HG02970 (cell line): ENCODE data around the gene PPP1R36.
"Not testable (repeated sequence)": the region's sequence is repeated elsewhere in the genome, so short reads cannot be mapped to it uniquely, and the experiment has no call there.

Source experiments
- ATAC-seq: cut with Tn5 transposase; IDR thresholded peaks from one replicate; pipeline ENCODE4 v1.9.1; 2021; ENCODE audit warnings: mild to moderate bottlenecking, moderate library complexity, moderate number of reproducible peaks; ENCODE audit not compliant: unreplicated experiment, low FRiP score

The PPP1R36 gene

DNA sequence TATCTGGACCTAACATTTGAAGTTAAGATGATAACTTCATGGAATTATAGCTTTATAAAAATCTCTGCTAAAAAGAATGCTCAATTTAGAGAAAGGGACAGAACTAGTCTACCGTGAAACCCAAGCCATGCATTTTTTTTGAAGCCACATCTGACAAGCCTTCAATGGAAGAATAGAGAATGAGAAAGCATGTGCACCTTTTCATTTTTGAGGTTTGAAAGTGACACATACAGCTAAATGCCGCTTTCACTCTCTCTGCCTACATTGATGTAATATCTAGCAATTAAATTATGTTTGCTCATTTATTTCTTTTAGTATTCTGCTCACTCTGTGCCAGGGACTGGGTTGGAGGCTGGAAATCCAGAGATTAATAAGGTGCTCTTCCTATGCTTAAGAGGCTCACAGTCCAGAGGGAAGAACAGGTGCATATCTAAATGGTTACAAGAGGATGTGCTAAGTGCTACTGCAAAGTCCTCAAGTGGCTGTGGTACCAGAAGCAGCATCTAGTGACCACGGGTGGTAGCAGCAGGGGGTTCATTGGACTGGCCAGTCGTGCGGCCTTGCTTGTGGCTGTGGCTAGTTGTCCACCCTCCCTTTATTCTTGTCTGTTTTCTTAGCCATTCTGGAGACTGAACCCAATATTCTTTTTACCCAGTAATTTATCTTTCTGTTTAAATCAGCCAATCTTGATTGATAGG lies 60.4 kb downstream of the PPP1R36 start:
- no peak for ATAC-seq

DNA sequence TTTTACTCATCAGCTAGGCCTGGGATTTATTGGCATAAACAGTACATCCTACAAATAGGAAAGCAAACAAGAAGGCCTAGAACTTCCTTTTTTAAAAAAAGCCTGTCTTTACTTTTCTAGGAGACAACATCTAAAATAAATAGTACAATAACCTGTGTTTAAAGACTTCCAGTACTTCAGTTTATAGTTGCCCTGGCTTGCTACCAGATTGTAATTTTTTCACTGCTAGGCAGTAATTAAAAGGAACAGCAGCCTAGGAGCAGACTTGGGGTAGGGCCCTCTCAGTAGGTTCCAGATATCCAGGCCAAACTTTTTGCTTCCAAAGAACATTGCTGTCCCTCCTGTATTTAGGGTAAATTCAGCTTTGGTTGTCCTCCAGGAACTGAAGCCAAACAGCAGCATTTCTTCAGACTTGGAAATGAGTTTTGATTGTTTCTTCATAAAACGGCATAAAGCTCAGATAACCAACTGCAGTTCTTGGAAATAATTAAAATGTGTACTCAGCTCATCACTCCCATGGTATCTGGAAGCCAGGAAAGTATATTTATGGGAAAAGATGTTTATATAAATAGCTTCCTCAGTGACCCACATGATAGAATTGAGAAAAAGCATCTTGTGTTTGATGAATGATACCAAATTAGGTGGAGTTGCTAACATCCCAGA lies 61.7 kb downstream of the PPP1R36 start:
- no peak for ATAC-seq

DNA sequence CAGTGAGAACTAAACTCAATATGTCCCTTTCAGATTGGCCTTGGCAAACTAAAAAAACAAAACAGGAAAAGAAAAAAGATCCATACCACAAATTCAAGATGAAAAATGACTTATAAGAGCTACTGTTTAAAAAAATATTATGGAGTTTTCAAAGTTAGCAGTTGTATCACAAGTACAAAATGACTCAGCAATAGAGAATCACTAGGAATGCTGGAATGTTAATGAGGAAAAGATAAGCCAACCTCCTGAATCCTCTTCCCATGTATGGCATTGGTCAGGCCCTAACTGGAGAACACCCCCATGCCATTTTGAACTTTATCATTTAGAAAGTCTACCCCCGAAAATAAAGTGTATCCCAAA lies 62.2 kb downstream of the PPP1R36 start:
- ATAC-seq, result no peak

DNA sequence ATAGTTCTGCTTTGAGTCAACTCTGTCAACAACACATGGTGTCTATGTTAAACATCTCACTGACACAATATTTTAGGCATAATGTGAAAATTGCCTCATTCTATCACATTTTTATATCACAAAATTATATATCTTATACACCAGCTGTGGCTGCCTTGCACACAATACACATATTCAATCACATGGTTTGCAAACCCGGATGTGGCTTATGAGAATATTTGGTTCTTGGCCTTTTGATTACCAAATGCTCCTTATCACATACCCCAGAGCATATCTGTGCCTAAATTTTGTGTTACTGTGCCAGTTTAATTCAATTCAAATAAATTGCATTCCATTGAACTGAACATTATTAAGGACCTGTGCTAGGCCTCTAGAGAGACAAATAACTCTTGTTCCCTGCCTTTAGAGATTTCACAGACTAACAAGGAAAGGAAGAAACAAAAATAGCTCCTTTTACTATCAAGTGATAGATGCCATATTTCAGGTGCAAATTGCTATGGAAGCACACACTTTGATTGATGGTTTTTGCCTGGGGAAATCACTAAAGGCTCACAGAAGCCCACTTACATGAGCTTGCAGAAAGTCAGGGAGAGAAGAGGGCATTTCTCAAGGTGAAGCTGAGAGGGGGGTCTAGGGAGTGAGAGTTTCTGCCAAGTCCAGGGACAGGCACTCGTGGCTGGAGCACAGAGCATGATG lies 63.4 kb downstream of the PPP1R36 start:
- no peak for ATAC-seq

DNA sequence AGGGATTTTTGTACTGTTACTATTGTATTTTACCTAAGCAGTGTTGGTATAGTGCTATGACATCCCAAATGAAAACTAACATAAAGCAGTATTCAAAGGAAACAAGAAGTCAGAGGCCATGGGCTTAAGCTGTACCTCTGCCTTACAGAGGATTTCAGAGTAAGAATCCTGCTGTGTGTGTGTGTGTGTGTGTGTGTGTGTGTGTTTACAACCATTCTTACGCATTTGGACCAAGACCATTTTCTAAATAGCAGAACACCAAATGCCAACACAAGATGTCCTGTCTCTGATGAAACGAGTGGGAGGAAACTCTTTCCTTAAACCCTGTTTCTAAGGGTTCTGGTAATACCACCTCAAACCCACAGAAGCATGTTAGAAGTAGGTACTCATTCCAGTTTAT lies 64.4 kb downstream of the PPP1R36 start:
- ATAC-seq, result no peak

DNA sequence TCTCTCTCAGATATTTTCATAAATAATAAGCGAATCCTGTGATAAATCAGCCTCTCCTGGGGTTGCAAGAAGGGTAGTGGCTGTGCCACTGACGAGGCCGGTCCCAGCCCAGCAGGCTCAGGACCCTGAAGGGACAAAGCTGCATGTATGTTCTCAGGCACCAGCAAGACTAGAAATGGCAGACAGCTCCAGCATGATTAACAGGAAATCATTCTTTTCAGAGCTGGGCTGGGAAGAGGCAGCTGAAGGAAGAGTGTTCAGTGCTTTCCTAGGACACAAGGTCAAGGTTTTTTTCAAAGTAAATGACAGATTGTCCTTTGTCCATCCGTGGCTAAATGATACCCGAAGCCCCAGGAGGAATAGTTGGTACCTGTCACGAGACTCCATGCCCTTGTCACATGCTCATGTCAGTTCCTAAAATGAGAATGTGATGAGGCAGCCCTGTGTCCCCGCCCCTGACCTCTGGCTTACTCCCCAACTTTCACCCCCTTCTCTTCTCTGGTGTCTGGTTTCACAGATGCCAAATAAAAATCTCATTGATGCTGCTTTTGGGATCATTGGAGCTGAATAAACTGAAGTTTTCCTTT lies 65.1 kb downstream of the PPP1R36 start:
- ATAC-seq, result no peak

DNA sequence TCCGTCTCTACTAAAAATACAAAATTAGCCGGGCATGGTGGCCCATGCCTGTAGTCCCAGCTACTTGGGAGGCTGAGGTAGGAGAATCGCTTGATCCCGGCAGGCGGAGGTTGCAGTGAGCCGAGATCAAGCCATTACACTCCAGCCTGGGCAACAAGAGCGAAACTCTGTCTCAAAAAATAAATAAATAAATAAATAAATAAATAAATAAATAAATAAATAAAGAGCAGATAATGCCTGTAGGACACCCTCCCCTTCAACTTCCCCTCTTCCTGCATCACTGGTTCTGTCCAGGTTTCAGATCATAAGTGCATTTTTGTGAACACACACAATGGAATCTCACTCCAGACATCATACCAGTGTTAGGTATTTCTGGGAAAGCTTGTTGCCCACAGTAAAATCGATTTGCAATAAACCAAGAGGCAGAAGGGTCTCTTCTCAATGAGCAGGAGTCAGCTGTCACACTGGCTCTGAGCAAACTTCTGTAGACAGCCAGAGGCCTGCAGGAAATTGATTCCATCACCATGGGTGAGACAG lies 68.2 kb downstream of the PPP1R36 start:
- ATAC-seq, result not testable (repeated sequence)

DNA sequence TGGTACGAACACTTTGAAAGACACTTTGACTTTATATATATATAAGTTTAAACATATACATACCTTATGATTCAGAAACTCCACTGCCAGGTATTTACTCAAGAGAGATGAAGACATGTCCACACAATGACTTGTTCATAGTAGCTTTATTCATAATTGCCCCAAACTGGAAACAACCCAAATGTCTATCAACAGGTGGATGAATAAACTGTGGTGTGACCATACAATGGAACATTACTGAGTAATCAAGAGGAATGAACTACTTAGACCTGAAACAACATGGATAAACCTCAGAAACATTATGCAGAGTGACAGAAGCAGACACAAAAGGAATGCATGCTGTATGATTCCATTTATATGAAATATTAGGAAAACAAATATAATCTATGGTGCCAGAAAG lies 71.1 kb downstream of the PPP1R36 start:
- ATAC-seq, result no peak

DNA sequence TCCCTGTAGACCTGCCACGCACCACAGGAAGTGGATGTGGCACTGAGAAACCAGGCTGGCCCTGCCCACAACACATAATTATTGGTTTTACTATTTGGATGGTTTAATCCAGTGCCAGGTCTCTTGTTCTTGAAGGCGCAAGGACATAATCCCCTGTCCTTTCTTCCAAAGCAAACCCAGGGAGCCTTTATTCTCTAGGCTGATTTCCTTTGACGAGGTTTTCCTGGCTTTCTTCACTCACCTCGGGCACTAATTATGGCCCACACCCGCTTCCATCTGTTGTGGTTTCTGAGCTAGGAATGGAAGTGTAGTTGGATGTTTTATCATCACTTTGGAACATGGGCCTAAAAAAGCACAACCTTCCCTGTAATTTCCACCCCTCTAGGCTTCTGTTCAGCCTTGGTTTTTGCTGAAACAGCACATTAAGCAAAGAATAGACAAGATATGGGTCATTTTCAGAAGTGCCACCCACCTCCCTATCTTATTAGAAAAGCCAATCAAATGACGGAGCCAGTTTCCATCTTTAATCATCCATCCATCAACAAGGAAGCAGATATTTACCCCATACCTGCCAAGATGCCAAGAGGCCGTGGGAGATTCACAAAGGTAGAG lies 73.9 kb downstream of the PPP1R36 start:
- ATAC-seq, result no peak

DNA sequence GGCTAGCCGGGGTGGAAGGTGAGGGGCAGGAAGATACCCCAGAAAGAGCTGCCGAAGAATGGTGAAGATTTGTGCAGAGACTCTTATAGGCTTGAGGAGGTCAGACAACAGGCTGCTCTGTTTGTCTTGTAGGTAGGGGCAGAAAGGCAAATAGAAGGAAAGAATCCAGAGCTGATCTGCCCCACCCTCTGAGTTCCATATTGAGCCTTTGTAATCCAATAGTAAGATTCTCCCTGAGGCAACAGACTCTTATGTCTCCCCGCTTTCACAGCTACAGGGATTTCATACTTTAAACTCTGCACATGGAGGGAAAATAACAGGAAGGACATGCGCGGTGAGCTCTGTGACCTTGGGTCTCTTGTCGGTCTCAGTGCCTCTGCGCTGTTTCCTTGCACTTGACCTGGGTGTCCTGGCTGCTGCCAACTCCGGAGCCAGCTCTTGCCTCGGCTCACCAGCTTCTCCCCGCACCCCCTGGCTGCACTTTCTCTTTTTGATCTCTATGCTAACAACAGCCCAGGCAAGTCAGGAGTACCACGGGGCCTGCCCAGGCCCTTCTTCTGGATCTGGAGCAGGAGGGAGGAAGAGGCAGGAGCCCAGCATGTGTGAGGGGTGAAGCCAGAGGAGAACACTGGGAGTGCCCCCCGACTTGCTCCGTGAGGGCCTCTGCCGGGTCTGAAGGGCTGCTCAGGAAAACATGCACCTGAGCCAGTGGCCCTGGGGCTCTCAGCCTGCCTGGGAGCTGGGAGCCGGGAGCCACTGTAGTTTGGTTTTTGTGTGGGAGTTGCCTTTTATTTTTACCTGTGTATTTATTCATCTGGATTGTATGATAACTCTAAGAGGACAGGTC lies 75.8 kb downstream of the PPP1R36 start:
- ATAC-seq, result no peak

DNA sequence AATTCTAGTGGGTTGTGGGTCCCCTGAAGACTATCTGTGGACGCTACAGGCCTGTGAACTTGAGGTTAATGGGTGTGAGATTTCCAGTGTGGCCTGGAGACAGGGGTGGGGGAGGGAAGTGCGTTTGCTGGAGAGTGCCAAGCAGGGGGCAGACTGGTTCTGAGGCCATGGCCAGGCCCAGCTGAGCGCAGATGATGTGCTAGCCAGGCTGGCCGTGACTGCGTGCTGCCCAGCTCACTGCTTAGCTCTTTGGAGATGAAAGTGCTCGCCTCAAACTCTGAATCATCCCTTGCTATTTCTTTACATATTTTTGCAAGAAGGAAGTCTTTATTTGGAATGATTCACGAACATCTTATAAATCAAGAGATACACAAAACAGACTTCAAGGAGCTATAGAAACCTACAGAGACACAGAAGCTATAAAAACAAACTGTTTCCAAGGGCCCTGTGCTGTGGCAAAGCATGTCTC lies 79.2 kb downstream of the PPP1R36 start:
- no peak for ATAC-seq

DNA sequence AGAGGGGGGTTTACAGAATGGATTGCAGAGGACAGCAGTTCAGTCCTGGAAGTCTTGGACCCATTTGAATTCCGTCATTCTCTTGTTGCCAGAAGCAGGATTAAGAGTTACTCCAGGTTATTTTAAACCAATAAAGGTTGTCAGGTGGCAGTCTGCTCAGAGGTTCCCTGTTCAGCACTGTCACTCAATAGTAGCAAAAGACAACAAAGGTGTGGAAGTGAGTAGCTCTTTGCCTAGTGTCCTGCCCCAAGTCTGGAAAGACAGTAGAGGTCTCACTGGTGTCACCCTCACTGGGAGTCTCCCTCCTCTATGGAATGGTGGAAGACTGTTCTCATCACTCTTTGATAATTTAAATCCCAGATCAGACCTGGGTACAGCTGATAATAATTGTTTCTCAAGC lies 81.0 kb downstream of the PPP1R36 start:
- no peak for ATAC-seq

DNA sequence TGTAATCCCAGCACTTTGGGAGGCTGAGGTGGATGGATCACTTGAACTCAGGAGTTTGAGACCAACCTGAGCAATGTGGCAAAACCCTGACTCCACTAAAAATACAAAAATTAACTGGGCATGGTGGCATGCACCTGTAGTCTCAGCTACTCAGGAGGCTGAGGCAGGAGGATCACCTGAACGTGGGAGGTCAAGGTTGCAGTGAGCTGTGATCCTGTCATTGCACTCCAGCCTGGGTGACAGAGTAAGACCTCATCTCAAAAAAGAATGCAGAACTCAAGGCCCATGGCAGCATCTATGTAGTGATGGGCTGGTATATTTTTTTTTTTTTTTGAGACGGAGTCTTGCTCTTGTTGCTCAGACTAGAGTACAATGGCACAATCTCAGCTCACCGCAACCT lies 81.5 kb downstream of the PPP1R36 start:
- ATAC-seq, result not testable (repeated sequence)

DNA sequence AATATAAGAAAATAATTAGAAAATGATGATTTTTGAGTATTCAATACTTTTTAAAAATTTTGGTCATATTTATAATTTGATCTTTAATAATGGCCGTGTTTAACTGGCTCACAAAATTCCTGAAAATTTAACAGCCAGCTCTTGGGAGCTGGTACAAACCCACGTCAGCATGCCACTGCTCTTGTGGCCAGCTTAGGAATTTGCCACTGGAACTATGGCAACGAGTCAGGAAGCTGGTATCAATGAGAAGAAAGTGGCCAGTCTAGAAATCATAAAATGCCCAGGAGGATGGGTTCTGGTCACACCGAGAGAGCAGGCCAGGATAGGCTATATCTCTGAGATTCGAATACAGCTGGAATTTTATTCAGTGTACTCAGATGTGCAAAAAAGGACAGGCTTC lies 82.3 kb downstream of the PPP1R36 start:
- ATAC-seq, result no peak

DNA sequence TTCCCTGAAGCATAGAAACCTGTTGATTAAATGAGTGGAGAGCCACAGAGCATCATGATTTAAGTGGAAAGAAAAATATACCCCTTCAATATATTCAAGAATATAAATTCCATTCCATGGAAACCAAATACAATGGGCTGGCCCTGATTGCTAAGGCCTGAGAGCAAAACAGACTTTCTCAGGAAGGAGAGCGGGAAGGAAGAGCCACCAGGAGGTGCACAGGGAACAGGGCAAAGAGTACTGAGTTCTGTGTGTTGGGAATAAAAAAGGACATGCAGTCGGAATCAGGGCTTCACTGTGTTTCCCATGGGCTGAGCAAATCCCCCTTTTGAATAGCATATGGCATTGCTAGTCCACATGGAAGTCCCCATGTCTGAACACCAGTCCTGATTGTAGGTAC lies 84.8 kb downstream of the PPP1R36 start:
- no peak for ATAC-seq

DNA sequence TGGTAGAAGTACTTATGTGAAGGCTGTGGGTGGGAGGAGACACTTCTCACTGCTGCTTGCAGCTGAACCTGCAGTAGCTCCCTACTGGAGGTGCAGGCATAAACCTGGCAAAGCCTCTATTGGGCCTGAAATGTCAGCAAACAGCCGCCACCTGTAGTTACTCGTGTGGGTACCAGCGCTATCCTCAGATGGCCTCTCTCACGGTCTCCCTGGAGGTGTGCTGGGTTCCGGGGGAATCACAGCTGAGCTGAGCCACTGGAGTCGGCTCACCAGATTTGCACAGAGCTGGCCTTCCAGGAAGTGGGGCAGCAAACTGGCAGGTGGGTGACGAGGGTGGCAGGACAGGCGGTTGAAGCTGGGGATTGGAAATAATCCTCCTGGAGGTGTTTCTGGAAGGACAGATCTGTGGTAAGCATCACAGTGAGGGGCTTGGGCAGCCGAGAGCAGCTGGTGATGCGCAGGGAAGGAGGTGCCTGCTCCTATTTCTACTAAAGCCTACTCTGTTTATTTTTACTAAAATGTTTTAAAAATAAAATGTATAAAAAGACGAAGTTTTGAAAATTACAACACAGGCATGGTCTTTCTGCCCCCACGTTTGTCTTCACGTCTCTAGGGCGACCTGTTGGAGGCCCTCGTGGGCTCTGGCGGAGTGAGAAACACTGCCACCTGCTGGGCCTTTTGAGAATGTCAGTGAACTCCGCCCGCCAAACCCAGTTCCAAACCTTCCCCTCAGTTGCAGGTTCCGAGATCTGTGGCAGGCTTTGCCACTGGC lies 86.6 kb downstream of the PPP1R36 start:
- no peak for ATAC-seq

DNA sequence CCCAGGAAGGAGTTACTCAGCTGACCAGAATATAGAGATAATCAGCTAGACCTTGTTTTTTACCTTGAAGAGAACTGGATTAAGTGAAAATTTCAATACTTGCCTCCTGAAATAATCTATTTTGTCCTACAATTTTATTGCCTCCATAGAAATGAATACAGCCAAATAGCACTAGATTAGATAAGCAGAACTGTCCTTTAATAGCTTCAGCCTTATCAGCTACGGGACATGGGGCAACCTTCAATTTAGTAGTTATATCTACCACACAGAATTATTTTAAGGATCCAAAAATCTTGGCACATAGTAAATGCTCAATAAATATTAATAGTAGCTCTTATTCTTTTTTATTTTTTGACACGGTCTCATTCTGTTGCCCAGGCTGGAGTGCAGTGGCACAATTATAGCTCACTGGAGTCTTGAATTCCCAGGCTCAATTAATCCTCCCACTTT lies 87.2 kb downstream of the PPP1R36 start:
- no peak for ATAC-seq

DNA sequence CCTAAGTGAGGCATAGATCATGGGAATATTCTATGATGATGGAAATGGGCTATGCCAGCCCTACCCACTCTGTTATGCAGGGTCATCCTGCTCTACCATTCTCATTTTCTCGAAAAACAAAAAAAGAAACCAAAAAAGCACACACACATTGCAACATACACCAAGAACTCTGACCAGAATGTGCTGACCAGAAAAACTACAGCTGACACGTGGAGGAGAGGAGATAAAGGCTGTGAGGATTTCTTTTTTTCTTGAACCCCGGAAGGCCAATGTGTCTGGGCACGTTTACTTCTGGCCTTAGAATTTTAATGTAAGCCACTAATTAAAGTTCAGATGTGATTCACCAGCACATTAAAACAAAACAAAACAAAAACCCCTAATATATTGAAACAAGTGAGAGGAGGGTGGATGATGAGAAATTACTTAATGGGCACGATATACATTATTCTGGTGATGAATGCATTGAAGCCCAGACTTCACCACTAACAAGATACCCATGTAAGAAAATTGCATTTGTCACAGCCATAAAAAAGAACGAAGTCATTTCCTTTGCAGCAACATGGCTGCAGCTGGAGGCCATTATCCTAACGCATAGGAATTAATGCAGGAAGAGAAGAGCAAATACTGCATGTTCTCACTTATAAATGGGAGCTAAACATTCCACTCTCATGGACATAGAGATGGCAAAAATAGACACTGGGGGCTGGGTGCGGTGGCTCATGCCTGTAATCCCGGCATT lies 88.1 kb downstream of the PPP1R36 start:
- no peak for ATAC-seq
